ENCODE results near the gene BPIFB6.
"Not testable (repeated sequence)": the region's sequence is repeated elsewhere in the genome, so short reads cannot be mapped to it uniquely, and the experiment has no call there.

The BPIFB6 gene

DNA sequence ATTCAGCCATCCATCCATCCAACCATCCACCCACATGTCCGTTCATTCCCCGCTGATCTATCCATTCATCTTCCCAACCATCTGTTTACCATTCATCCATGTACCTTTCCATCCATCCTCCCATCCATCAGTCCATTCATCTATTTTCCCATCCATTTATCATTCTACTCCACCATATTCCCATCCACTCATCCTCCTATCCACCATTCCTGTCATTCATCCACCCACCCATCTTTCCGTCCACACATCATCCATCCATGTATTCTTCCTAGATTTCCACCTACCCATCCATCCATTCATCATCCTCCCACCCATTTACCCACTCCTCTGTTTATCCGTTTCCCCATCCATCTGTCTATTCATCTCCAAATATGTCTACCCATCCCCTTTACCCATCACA lies 6.8 kb downstream of the BPIFB6 start:
- H3K9me3 Mint-ChIP-seq, result peaks cover 3% of the 10 kb centered on the region
- TF ChIP-seq CTCF (IDR thresholded peaks at IDR 0.05; ENCODE audit: unreplicated experiment in 3 of 3), result no peak
- peaks cover 55% of the 10 kb centered on the region for H3K27me3 Mint-ChIP-seq (ENCODE audit: low read depth)
- H3K4me1 Mint-ChIP-seq, result no peaks in the 10 kb centered on the region
- no peak overlapping the region for H3K27ac Mint-ChIP-seq
- no peak overlapping the region for H3K4me3 Mint-ChIP-seq
- no peaks in the 10 kb centered on the region for H3K36me3 Mint-ChIP-seq (ENCODE audit: low read depth)

- Mint-ChIP-seq H3K4me3 (no peak overlapping the region), H3K27ac (no peak overlapping the region), H3K4me1 (no peaks in the 10 kb centered on the region), H3K36me3 (ENCODE audit: low read depth) (no peaks in the 10 kb centered on the region), H3K9me3 (peaks cover 19% of the 10 kb centered on the region), H3K27me3 (ENCODE audit: low read depth) (peaks cover 41% of the 10 kb centered on the region)
- TF ChIP-seq CTCF (IDR thresholded peaks at IDR 0.05; ENCODE audit: unreplicated experiment in 3 of 3), result no peak
Measured at GRCh38 chr20:33042430-33042829, 11.0 kb downstream of the BPIFB6 start.

GRCh38 chr20:33042983-33043730 lies 11.7 kb downstream of the BPIFB6 start:
- Mint-ChIP-seq H3K27ac (no peak overlapping the region), H3K36me3 (ENCODE audit: low read depth) (no peaks in the 10 kb centered on the region), H3K27me3 (ENCODE audit: low read depth) (peaks cover 34% of the 10 kb centered on the region), H3K4me3 (no peak overlapping the region), H3K9me3 (peaks cover 20% of the 10 kb centered on the region), H3K4me1 (no peaks in the 10 kb centered on the region)
- no peak for TF ChIP-seq CTCF (IDR thresholded peaks at IDR 0.05; ENCODE audit: unreplicated experiment in 3 of 3)

DNA sequence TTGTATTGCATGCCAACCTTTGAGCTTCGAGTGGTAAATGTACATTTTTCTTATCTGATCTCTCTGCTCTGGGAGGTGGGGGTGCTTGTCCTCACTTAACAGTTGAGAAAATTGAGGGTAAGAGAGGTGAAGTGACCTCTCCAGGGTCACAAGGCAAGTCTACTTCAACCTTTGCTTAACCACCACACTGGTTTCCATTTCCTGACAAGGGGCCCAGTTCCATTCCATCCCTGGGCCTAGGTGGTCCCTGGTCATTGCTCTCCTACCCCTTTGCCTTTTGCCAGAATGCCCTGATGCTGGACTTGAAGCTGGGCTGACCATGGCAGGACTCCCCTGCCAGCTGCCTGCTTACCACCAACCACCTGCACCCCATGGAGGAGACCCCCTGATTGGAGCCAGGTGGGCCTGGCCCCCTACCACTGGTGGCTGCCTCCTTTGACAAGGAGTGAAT lies 12.3 kb downstream of the BPIFB6 start:
- Mint-ChIP-seq H3K27me3 (ENCODE audit: low read depth) (peaks cover 28% of the 10 kb centered on the region), H3K4me3 (no peak overlapping the region), H3K36me3 (ENCODE audit: low read depth) (no peaks in the 10 kb centered on the region), H3K4me1 (no peaks in the 10 kb centered on the region), H3K9me3 (peaks cover 20% of the 10 kb centered on the region), H3K27ac (no peak overlapping the region)
- TF ChIP-seq CTCF (IDR thresholded peaks at IDR 0.05; ENCODE audit: unreplicated experiment in 3 of 3), result no peak

DNA sequence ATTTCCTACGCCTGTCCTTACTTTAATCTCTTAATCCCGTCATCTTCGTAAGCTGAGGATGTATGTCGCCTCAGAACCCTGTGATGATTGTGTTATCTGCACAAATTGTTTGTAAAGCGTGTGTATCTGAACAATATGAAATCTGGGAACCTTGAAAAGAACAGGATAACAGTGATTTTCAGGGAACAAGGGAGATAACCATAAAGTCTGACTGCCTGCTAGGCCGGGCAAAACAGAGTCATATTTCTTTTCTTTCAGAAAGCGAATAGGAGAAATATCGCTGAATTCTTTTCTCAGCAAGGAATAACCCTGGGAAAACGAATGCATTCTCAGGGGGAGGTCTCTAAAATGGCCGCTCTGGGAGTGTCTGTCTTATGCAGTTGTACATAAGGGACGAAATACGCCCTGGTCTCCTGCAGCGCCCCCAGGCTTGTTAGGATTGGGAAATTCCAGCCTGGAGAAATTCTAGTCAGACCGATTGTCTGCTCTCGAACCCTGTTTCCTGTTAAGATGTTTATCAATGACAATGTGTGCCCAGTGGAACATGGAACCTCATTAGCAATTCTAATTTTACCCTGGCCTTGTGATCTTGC lies 13.8 kb downstream of the BPIFB6 start:
- H3K27me3 Mint-ChIP-seq (ENCODE audit: low read depth), result peaks cover 17% of the 10 kb centered on the region
- H3K27ac Mint-ChIP-seq; H3K36me3 Mint-ChIP-seq (ENCODE audit: low read depth); H3K4me1 Mint-ChIP-seq; H3K4me3 Mint-ChIP-seq: not testable (repeated sequence)
- peaks cover 20% of the 10 kb centered on the region for H3K9me3 Mint-ChIP-seq

GRCh38 chr20:33046412-33046811 lies 15.0 kb downstream of the BPIFB6 start:
- no peak overlapping the region for H3K4me3 Mint-ChIP-seq
- peaks cover 14% of the 10 kb centered on the region for H3K27me3 Mint-ChIP-seq (ENCODE audit: low read depth)
- H3K27ac Mint-ChIP-seq, result no peak overlapping the region
- peaks cover 20% of the 10 kb centered on the region for H3K9me3 Mint-ChIP-seq
- no peaks in the 10 kb centered on the region for H3K36me3 Mint-ChIP-seq (ENCODE audit: low read depth)
- H3K4me1 Mint-ChIP-seq, result no peaks in the 10 kb centered on the region
- TF ChIP-seq CTCF (IDR thresholded peaks at IDR 0.05; ENCODE audit: unreplicated experiment in 3 of 3), result no peak
